ENCODE data around the gene EZH2.

The EZH2 gene

DNA sequence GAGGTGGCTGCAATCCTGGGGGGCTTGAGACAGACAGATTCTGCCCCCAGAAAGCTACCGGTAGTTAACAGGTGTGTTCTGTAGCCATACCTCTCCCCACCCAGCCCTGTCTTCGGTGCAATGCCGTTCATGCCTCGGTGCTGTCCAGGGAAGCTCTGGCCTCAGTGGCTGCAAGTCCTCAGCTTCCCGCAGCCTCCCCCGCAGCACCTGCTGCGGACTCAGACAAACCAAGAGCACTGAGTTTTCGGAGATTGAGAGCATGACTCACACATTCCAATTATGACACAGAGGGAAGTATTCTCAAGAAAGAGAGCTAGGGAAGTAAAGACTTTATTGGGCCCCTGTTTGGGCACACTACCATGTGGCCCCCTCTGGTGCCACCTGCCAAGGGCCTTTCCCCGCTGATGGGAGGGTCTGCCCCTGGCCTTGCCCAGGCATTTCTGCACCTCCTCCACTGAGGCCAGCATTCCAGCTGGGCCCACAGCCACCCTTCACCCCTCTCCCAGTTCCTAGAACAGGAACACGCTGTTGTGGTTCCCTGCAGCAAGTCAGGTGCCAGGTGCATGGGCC lies 30.2 kb upstream of the EZH2 start:
- ATAC-seq (ENCODE audit: insufficient read depth, low read depth), result no peak
- no peak overlapping the region for H2AFZ ChIP-seq (ENCODE audit: low read depth, low read length)
- no peak overlapping the region for H3K4me3 ChIP-seq (ENCODE audit: low read depth in 1 of 2, low read length in 2 of 2)
- no peaks in the 10 kb centered on the region for H3K27me3 ChIP-seq (ENCODE audit: insufficient read depth, low read length, poor library complexity)
- no peaks in the 10 kb centered on the region for H3K9me3 ChIP-seq (ENCODE audit: insufficient read depth, low read length, severe bottlenecking)
- no peak for DNase-seq
- H3K36me3 ChIP-seq (ENCODE audit: insufficient read depth, low read length), result no peaks in the 10 kb centered on the region
- no peak overlapping the region for H3K27ac ChIP-seq (ENCODE audit: low read length)
- no peaks in the 10 kb centered on the region for H4K20me1 ChIP-seq (ENCODE audit: insufficient read depth, low read length)
- no peak for TF ChIP-seq EZH2 (IDR thresholded peaks at IDR 0.05; ENCODE audit: borderline replicate concordance, low read depth, low read length, severe bottlenecking)
- TF ChIP-seq, protein P1, sequence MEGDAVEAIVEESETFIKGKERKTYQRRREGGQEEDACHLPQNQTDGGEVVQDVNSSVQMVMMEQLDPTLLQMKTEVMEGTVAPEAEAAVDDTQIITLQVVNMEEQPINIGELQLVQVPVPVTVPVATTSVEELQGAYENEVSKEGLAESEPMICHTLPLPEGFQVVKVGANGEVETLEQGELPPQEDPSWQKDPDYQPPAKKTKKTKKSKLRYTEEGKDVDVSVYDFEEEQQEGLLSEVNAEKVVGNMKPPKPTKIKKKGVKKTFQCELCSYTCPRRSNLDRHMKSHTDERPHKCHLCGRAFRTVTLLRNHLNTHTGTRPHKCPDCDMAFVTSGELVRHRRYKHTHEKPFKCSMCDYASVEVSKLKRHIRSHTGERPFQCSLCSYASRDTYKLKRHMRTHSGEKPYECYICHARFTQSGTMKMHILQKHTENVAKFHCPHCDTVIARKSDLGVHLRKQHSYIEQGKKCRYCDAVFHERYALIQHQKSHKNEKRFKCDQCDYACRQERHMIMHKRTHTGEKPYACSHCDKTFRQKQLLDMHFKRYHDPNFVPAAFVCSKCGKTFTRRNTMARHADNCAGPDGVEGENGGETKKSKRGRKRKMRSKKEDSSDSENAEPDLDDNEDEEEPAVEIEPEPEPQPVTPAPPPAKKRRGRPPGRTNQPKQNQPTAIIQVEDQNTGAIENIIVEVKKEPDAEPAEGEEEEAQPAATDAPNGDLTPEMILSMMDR (IDR thresholded peaks at IDR 0.05; ENCODE audit: borderline replicate concordance, extremely low read depth, low read length, poor library complexity, severe bottlenecking), result no peak
- no peaks in the 10 kb centered on the region for H3K79me2 ChIP-seq (ENCODE audit: insufficient read depth, low read length)
- peaks cover 18% of the 10 kb centered on the region for H3K4me1 ChIP-seq (ENCODE audit: insufficient read depth, low read length)
- H3K9ac ChIP-seq (ENCODE audit: low read depth, low read length), result no peak overlapping the region
- no peak overlapping the region for H3K4me2 ChIP-seq (ENCODE audit: insufficient read depth, low read length)

DNA sequence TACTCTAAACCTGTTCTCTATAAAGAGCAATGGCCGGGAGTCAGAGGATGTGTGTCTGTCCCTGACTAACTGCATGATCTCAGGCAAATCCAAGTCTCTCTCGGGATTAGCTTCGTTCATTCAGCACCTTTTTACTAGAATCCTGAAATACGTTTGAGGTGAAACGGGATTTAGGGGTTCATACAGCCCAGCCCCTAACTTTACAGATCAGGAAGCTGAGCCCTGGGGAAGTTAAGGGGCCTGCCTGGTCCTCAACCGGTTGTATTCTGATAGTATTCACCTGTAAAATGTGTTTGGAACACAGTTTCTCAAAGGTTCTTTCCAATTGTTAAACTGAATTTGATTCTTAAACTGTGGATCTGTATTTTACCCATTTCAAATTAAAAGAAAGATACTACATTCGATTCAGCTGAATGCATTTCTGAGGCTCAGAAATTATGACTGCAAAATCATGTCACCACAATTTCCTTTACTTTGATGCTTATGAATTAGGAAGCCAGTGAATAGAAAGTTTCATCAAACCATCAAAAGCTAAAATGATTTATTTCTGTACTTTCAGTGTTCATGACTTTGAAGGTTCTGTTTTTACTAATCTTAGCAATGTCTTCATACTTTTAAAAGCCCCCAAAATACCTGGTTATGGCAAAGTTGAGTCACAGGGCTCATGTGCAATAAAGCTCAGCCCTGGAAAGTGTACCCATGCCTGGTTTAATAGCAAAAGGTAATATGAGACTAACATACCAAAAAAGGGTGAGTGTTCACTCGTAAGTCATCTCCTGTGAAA lies 28.9 kb upstream of the EZH2 start:
- H3K36me3 ChIP-seq (ENCODE audit: insufficient read depth, low read length), result no peaks in the 10 kb centered on the region
- peak; percentile 68 for ATAC-seq (ENCODE audit: insufficient read depth, low read depth)
- H3K9me3 ChIP-seq (ENCODE audit: insufficient read depth, low read length, severe bottlenecking), result no peaks in the 10 kb centered on the region
- no peak overlapping the region for H3K4me2 ChIP-seq (ENCODE audit: insufficient read depth, low read length)
- no peak overlapping the region for H2AFZ ChIP-seq (ENCODE audit: low read depth, low read length)
- H3K27me3 ChIP-seq (ENCODE audit: insufficient read depth, low read length, poor library complexity), result no peaks in the 10 kb centered on the region
- DNase-seq, result no peak
- H3K9ac ChIP-seq (ENCODE audit: low read depth, low read length), result no peak overlapping the region
- H3K27ac ChIP-seq (ENCODE audit: low read length), result no peak overlapping the region
- H3K4me1 ChIP-seq (ENCODE audit: insufficient read depth, low read length), result peaks cover 18% of the 10 kb centered on the region
- no peaks in the 10 kb centered on the region for H3K79me2 ChIP-seq (ENCODE audit: insufficient read depth, low read length)
- no peaks in the 10 kb centered on the region for H4K20me1 ChIP-seq (ENCODE audit: insufficient read depth, low read length)
- TF ChIP-seq EZH2 (IDR thresholded peaks at IDR 0.05; ENCODE audit: borderline replicate concordance, low read depth, low read length, severe bottlenecking), result no peak
- TF ChIP-seq, protein P1 (IDR thresholded peaks at IDR 0.05; ENCODE audit: borderline replicate concordance, extremely low read depth, low read length, poor library complexity, severe bottlenecking), result no peak
- H3K4me3 ChIP-seq (ENCODE audit: low read depth in 1 of 2, low read length in 2 of 2), result no peak overlapping the region

DNA sequence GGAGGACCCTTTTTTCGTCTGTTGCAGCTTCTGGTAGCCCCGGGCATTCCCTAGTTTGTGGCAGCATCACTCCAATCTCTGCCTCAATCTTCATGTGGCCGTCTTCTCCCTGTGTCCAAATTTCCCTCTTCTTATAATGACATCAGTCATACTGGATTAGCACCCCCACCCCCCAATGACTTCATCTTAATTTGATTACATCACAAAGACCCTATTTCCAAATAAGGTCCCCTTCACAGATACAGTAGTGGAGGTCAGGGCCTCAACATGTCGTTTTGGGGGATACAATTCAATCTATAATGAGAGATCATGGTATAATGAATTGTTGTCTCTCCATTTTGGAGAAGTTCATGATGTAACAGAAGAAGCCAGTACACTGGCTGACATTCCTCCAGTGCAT lies 28.1 kb upstream of the EZH2 start:
- DNase-seq (no peak), ATAC-seq (ENCODE audit: insufficient read depth, low read depth) (no peak)
- no peak overlapping the region for H3K4me3 ChIP-seq (ENCODE audit: low read depth in 1 of 2, low read length in 2 of 2)
- no peaks in the 10 kb centered on the region for H3K36me3 ChIP-seq (ENCODE audit: insufficient read depth, low read length)
- H4K20me1 ChIP-seq (ENCODE audit: insufficient read depth, low read length), result no peaks in the 10 kb centered on the region
- H3K4me2 ChIP-seq (ENCODE audit: insufficient read depth, low read length), result no peak overlapping the region
- H3K27ac ChIP-seq (ENCODE audit: low read length), result no peak overlapping the region
- H3K4me1 ChIP-seq (ENCODE audit: insufficient read depth, low read length), result peaks cover 18% of the 10 kb centered on the region
- H2AFZ ChIP-seq (ENCODE audit: low read depth, low read length), result no peak overlapping the region
- no peak overlapping the region for H3K9ac ChIP-seq (ENCODE audit: low read depth, low read length)
- no peaks in the 10 kb centered on the region for H3K9me3 ChIP-seq (ENCODE audit: insufficient read depth, low read length, severe bottlenecking)
- TF ChIP-seq, protein P1 (IDR thresholded peaks at IDR 0.05; ENCODE audit: borderline replicate concordance, extremely low read depth, low read length, poor library complexity, severe bottlenecking), result no peak
- no peak for TF ChIP-seq EZH2 (IDR thresholded peaks at IDR 0.05; ENCODE audit: borderline replicate concordance, low read depth, low read length, severe bottlenecking)
- H3K27me3 ChIP-seq (ENCODE audit: insufficient read depth, low read length, poor library complexity), result no peaks in the 10 kb centered on the region
- no peaks in the 10 kb centered on the region for H3K79me2 ChIP-seq (ENCODE audit: insufficient read depth, low read length)

Data from DND-41 (cell line).